ENCODE data around the gene ANKS1A. TPM values are rescaled to one million over a fixed set of nuclear protein-coding genes. Genes with fewer than 3 reads are reported as not detected.
A peak's percentile ranks its signal among the peaks of the same experiment; 100 is the strongest.

ANKS1A gene
- total and polyA plus RNA-seq, 4 experiments from 2014 or later = 1.2 to 15.6 (median 9.4) TPM

DNA sequence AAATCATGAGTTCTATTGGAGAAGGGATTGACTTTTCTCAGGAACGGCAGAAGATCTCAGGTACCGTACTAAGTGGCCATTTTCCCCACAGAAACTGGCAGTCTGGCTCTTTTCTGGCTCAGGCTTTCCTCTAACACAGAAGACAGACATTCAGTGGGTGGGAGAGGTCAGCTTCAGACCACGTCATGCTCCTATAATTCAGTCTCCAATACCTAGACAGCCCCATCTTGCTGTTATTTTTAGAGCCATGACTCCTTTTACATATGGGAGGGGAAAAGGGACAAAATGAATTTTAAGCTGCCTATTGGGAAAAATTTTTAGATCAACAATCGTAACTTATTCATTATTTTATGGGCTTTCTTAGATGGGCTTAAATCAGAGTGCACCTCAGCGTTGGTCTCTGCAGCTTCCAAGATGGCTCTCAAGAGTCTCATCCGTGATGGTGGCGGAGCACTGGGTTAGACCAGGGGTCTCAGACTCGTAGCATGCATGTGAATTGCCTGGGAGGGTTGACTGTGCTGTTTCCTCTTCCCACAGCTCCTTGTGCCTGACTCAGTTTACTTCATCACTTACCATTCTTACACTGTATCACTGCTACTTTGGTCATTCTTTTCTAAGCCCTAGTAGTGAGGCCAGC, 165.2 kb downstream of the ANKS1A start:
- POLR2A ChIA-PET (ENCODE audit: partially characterized antibody) = no interaction called here

GRCh38 chr6:35054743-35055130, 165.7 kb downstream of the ANKS1A start:
- Mint-ChIP-seq H3K27me3 (no peaks in the 10 kb centered on the region), H3K27ac (peak overlapping the region in 2 of 7 donors; percentile 35 to 54), H3K9me3 (no peaks in the 10 kb centered on the region), H3K4me1 (peaks cover 0 to 3% (median 1%) of the 10 kb centered on the region in 4 donors), H3K4me3 (no peak overlapping the region), H3K36me3 (peaks cover 12 to 31% of the 10 kb centered on the region in 2 donors)
- DNase-seq = no peak
- ChIA-PET POLR2A (ENCODE audit: partially characterized antibody) (no interaction called here), CTCF (ENCODE audit: partially characterized antibody) (interaction anchor here (1.3 kb wide), 1 partner anchor 15 kb away, joined by 3 read pairs; no protein-coding TSS in a partner anchor)
- no peaks in the 10 kb centered on the region for H3K27me3 ChIP-seq (ENCODE audit: insufficient read depth, low read length)
- H3K9me3 ChIP-seq (ENCODE audit: control insufficient read depth in 1 of 2, low read length in 2 of 2) = no peaks in the 10 kb centered on the region
- H3K27ac ChIP-seq (ENCODE audit: low read depth, low read length) = no peak overlapping the region
- peaks cover 4% of the 10 kb centered on the region for H3K36me3 ChIP-seq (ENCODE audit: insufficient read depth, low read length)
- intact Hi-C loops (cut with micrococcal nuclease) = no loop called here
- H3K4me3 ChIP-seq (ENCODE audit: low read length in 2 of 2) = no peak overlapping the region
- no peaks in the 10 kb centered on the region for H3K4me1 ChIP-seq (ENCODE audit: insufficient read depth, low read length)

More for the DNA sequence above, 165.2 kb downstream of the ANKS1A start:
- Mint-ChIP-seq H3K36me3 (peaks cover 12 to 28% of the 10 kb centered on the region in 2 donors), H3K9me3 (no peaks in the 10 kb centered on the region), H3K4me3 (no peak overlapping the region), H3K27ac (peak overlapping the region in 2 of 7 donors; percentile 35 to 54), H3K27me3 (no peaks in the 10 kb centered on the region), H3K4me1 (peaks cover 0 to 3% (median 1%) of the 10 kb centered on the region in 4 donors)
- H3K27ac ChIP-seq (ENCODE audit: low read depth, low read length) = no peak overlapping the region
- no peak for DNase-seq
- intact Hi-C loops (cut with micrococcal nuclease) = no loop called here
- CTCF ChIA-PET (ENCODE audit: partially characterized antibody) = interaction anchor here (1.3 kb wide), 1 partner anchor 14 kb away, joined by 3 read pairs; no protein-coding TSS in a partner anchor
- no peak overlapping the region for H3K4me3 ChIP-seq (ENCODE audit: low read length in 2 of 2)
- H3K36me3 ChIP-seq (ENCODE audit: insufficient read depth, low read length) = peaks cover 4% of the 10 kb centered on the region
- no peaks in the 10 kb centered on the region for H3K27me3 ChIP-seq (ENCODE audit: insufficient read depth, low read length)
- no peaks in the 10 kb centered on the region for H3K4me1 ChIP-seq (ENCODE audit: insufficient read depth, low read length)
- no peaks in the 10 kb centered on the region for H3K9me3 ChIP-seq (ENCODE audit: control insufficient read depth in 1 of 2, low read length in 2 of 2)

- peaks cover 4% of the 10 kb centered on the region for H3K36me3 ChIP-seq (ENCODE audit: insufficient read depth, low read length)
- peaks cover 0 to 3% (median 1%) of the 10 kb centered on the region in 4 donors for H3K4me1 Mint-ChIP-seq
- no peaks in the 10 kb centered on the region for H3K9me3 Mint-ChIP-seq
- H3K4me1 ChIP-seq (ENCODE audit: insufficient read depth, low read length) = no peaks in the 10 kb centered on the region
- POLR2A ChIA-PET (ENCODE audit: partially characterized antibody) = no interaction called here
- H3K27ac ChIP-seq (ENCODE audit: low read depth, low read length) = no peak overlapping the region
- intact Hi-C loops (cut with micrococcal nuclease) = no loop called here
- peaks cover 12 to 37% of the 10 kb centered on the region in 2 donors for H3K36me3 Mint-ChIP-seq
- H3K4me3 ChIP-seq (ENCODE audit: low read length in 2 of 2) = no peak overlapping the region
- CTCF ChIA-PET (ENCODE audit: partially characterized antibody) = no interaction called here
- H3K27me3 ChIP-seq (ENCODE audit: insufficient read depth, low read length) = no peaks in the 10 kb centered on the region
- no peaks in the 10 kb centered on the region for H3K27me3 Mint-ChIP-seq
- H3K9me3 ChIP-seq (ENCODE audit: control insufficient read depth in 1 of 2, low read length in 2 of 2) = no peaks in the 10 kb centered on the region
- no peak overlapping the region for H3K27ac Mint-ChIP-seq
- no peak overlapping the region for H3K4me3 Mint-ChIP-seq
- no peak for DNase-seq
Measured at GRCh38 chr6:35055891-35056290, 166.8 kb downstream of the ANKS1A start.

- peaks cover 4% of the 10 kb centered on the region for H3K36me3 ChIP-seq (ENCODE audit: insufficient read depth, low read length)
- no peaks in the 10 kb centered on the region for H3K9me3 Mint-ChIP-seq
- peaks cover 6 to 39% of the 10 kb centered on the region in 2 donors for H3K36me3 Mint-ChIP-seq
- POLR2A ChIA-PET (ENCODE audit: partially characterized antibody) = no interaction called here
- DNase-seq = no peak
- intact Hi-C loops (cut with micrococcal nuclease) = no loop called here
- H3K27me3 Mint-ChIP-seq = no peaks in the 10 kb centered on the region
- no peak overlapping the region for H3K27ac Mint-ChIP-seq
- CTCF ChIA-PET (ENCODE audit: partially characterized antibody) = no interaction called here
- H3K9me3 ChIP-seq (ENCODE audit: control insufficient read depth in 1 of 2, low read length in 2 of 2) = no peaks in the 10 kb centered on the region
- no peak overlapping the region for H3K4me3 Mint-ChIP-seq
- no peaks in the 10 kb centered on the region for H3K4me1 ChIP-seq (ENCODE audit: insufficient read depth, low read length)
- H3K27ac ChIP-seq (ENCODE audit: low read depth, low read length) = no peak overlapping the region
- peaks cover 0 to 3% (median 1%) of the 10 kb centered on the region in 4 donors for H3K4me1 Mint-ChIP-seq
- H3K27me3 ChIP-seq (ENCODE audit: insufficient read depth, low read length) = no peaks in the 10 kb centered on the region
- H3K4me3 ChIP-seq (ENCODE audit: low read length in 2 of 2) = no peak overlapping the region
Measured at GRCh38 chr6:35056952-35057351, 167.9 kb downstream of the ANKS1A start.

DNA sequence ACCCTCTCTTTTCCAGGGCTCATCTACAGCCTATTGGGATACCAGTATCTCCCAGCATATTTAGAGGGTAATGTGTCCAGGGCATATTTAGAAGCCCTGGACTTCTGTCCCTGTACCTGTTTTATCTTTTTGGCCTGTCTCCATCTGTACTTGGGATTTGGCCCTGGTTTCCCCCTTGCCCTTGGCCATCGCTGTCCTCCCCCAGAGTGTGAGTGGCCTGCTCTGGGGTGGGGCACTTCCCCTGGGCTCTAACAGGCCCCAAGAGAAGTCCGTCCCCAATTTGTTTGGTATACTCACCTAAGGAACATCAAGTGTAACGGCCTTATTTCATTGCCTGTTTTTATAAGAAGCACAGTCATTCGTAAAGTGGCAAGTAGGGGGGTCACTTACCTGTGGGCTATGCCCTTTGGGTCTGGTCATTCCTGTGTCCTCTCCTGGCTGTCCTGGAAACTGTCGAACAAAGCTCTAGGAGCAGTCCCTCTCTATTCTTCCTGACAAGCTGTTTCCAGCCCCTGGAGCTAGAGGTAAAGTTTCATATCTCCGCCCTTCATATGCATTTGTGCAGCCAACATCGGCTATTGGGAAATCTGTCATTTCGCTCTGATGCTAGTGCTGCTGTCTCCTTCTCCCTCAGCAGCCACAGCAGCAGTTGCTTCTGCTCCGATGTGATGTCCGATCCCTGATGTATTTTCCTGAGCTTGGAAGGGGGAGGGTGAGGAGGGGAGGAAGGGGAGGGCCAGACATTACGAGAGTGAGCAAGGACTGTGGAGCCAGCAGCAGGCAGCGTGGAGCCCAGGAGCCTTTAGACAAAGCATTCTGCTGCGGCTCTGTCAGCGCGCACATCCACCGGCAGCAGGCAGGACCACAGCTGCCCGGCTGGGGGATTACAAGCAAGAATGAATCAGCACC, 168.6 kb downstream of the ANKS1A start:
- H3K4me1 ChIP-seq (ENCODE audit: insufficient read depth, low read length) = no peaks in the 10 kb centered on the region
- CTCF ChIA-PET (ENCODE audit: partially characterized antibody) = no interaction called here
- H3K27ac ChIP-seq (ENCODE audit: low read depth, low read length) = no peak overlapping the region
- intact Hi-C loops (cut with micrococcal nuclease) = no loop called here
- Mint-ChIP-seq H3K36me3 (peaks cover 6 to 46% of the 10 kb centered on the region in 2 donors), H3K27ac (peak overlapping the region in 1 of 7 donors; percentile 74), H3K27me3 (no peaks in the 10 kb centered on the region), H3K9me3 (no peaks in the 10 kb centered on the region), H3K4me1 (peaks cover 0 to 3% (median 1%) of the 10 kb centered on the region in 4 donors), H3K4me3 (no peak overlapping the region)
- POLR2A ChIA-PET (ENCODE audit: partially characterized antibody) = no interaction called here
- no peak overlapping the region for H3K4me3 ChIP-seq (ENCODE audit: low read length in 2 of 2)
- no peaks in the 10 kb centered on the region for H3K9me3 ChIP-seq (ENCODE audit: control insufficient read depth in 1 of 2, low read length in 2 of 2)
- no peak for DNase-seq
- H3K27me3 ChIP-seq (ENCODE audit: insufficient read depth, low read length) = no peaks in the 10 kb centered on the region
- peaks cover 4% of the 10 kb centered on the region for H3K36me3 ChIP-seq (ENCODE audit: insufficient read depth, low read length)

- Mint-ChIP-seq H3K4me3 (no peak overlapping the region), H3K36me3 (peaks cover 6 to 48% of the 10 kb centered on the region in 2 donors), H3K27ac (no peak overlapping the region), H3K4me1 (peaks cover 0 to 3% (median 2%) of the 10 kb centered on the region in 4 donors), H3K9me3 (no peaks in the 10 kb centered on the region), H3K27me3 (no peaks in the 10 kb centered on the region)
- POLR2A ChIA-PET (ENCODE audit: partially characterized antibody) = no interaction called here
- no peaks in the 10 kb centered on the region for H3K27me3 ChIP-seq (ENCODE audit: insufficient read depth, low read length)
- no peak overlapping the region for H3K27ac ChIP-seq (ENCODE audit: low read depth, low read length)
- no peaks in the 10 kb centered on the region for H3K4me1 ChIP-seq (ENCODE audit: insufficient read depth, low read length)
- no peak for DNase-seq
- CTCF ChIA-PET (ENCODE audit: partially characterized antibody) = no interaction called here
- no peaks in the 10 kb centered on the region for H3K9me3 ChIP-seq (ENCODE audit: control insufficient read depth in 1 of 2, low read length in 2 of 2)
- no peak overlapping the region for H3K4me3 ChIP-seq (ENCODE audit: low read length in 2 of 2)
- intact Hi-C loops (cut with micrococcal nuclease) = no loop called here
- peaks cover 4% of the 10 kb centered on the region for H3K36me3 ChIP-seq (ENCODE audit: insufficient read depth, low read length)
Measured at GRCh38 chr6:35058358-35058675, 169.3 kb downstream of the ANKS1A start.

DNA sequence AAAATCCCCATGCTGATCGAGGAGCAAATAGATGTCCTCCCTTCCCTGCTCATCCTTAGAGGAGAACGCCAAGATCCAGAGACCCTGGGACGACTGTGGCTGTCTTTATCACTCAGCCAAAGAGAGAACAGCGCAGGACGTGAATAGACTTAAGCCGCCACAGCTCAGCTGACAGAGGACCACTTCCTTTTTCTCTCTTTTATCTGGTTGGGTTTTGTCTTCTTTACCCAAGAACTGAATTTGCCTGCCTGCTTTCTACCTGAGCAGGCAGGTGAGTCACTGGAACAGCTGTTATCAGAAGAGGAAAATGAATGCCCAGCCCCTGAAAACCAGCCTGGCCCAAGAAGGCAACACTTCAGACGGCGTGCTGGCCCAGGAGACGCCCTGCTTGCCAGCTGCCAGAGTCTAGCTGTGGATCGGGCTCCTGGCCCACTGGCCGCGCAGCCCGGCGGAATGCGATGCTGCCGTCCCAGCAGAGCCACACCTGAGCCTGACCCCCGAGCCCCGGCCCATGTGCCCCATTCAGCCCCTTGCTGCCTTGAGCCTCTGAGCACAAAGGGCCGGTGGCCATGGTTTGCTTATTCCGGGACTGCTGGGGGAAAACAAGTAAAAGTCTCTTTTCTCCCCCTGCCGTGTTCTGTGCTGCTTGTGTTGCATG, 169.9 kb downstream of the ANKS1A start:
- Histone ChIP-seq H3K4me3 (ENCODE audit: low read length in 2 of 2) (no peak overlapping the region), H3K4me1 (ENCODE audit: insufficient read depth, low read length) (no peaks in the 10 kb centered on the region), H3K36me3 (ENCODE audit: insufficient read depth, low read length) (peaks cover 4% of the 10 kb centered on the region), H3K9me3 (ENCODE audit: control insufficient read depth in 1 of 2, low read length in 2 of 2) (no peaks in the 10 kb centered on the region), H3K27me3 (ENCODE audit: insufficient read depth, low read length) (no peaks in the 10 kb centered on the region), H3K27ac (ENCODE audit: low read depth, low read length) (no peak overlapping the region)
- CTCF ChIA-PET (ENCODE audit: partially characterized antibody) = interaction anchor here (1.2 kb wide), 1 partner anchor 80 kb away, joined by 3 read pairs; no protein-coding TSS in a partner anchor
- no peak for DNase-seq
- no peak overlapping the region for H3K4me3 Mint-ChIP-seq
- intact Hi-C loops (cut with micrococcal nuclease) = no loop called here
- H3K9me3 Mint-ChIP-seq = no peaks in the 10 kb centered on the region
- POLR2A ChIA-PET (ENCODE audit: partially characterized antibody) = no interaction called here
- no peaks in the 10 kb centered on the region for H3K27me3 Mint-ChIP-seq
- H3K36me3 Mint-ChIP-seq = peaks cover 6 to 52% of the 10 kb centered on the region in 2 donors
- peaks cover 0 to 7% (median 3%) of the 10 kb centered on the region in 4 donors for H3K4me1 Mint-ChIP-seq
- H3K27ac Mint-ChIP-seq = peak overlapping the region in 1 of 7 donors; percentile 8

All from CD4-positive, alpha-beta memory T cell (primary cell).